ENCODE data around the gene CES3. TPM values are rescaled to one million over a fixed set of nuclear protein-coding genes. Genes with fewer than 3 reads are reported as not detected.

The CES3 gene
- total and polyA plus RNA-seq, 9 of the 15 experiments (the other 6 are each of a cell fraction or from before 2014, with no cell fraction given) = 0.06 to 2.2 (median 0.68) TPM

DNA sequence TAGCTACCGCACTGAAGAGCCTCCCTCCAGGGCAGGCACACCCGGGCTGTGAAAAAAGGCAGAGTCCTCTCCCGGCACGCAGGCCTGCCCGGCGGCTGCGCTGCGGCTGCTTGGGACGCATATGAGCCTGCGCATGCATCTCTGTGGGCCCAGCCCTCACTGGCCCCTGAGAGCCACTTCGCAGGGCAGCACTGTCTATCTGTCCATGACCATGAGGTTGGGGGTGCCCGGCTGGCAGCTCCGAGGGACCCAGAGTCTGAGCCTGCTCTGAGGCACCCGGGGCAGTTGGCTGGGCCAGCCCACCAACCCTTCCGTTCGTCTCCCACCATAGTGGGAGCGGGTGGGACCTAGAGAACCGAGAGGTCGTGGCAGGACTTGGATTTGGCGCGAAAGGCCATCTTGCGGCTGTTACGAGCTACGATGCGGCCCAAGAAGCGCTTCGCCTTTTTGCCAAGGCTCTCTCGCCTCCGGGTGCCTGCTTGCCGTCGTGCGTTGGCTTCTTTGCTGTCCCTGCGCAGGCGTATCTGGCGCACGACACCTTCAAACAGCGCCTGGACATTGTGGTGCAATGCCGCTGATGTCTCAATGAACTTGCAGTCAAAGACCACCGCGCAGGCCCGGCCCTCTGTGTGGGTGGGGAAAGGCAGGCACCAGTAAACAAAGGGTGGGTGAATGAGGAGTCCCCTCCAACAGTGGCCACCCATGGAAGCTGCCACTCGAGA, 39.2 kb upstream of the CES3 start:
- Histone ChIP-seq H3K9me1 (ENCODE audit: control insufficient read depth, insufficient read depth, low read length) (no peaks in the 10 kb centered on the region), H3K79me2 (ENCODE audit: control insufficient read depth, insufficient read depth, low read length) (no peaks in the 10 kb centered on the region), H3K27ac (ENCODE audit: extremely low read depth, low read depth, low read length) (no peak overlapping the region), H3K27me3 (ENCODE audit: control insufficient read depth in 2 of 2, insufficient read depth in 2 of 2, low read length in 2 of 2) (peaks cover 4 to 56% of the 10 kb centered on the region in 2 experiments; a peak in 2 of 5 replicates), H3K4me3 (no peak overlapping the region), H2AFZ (ENCODE audit: low read depth, low read length) (no peak overlapping the region), H3K9me3 (replicated peaks; ENCODE audit: control insufficient read depth, insufficient read depth, low read depth, low read length) (no peaks in the 10 kb centered on the region), H4K20me1 (replicated peaks; ENCODE audit: control insufficient read depth, insufficient read depth, low read length) (no peaks in the 10 kb centered on the region; the same call in 1 of the 2 replicates), H3K4me2 (ENCODE audit: insufficient read depth, low read length) (no peak overlapping the region), H3K36me3 (ENCODE audit: control insufficient read depth, insufficient read depth, low read length) (no peaks in the 10 kb centered on the region), H3K9ac (ENCODE audit: insufficient read depth in 1 of 2, low read depth in 2 of 2, low read length in 2 of 2) (peak overlapping the region in 1 of 2 experiments; percentile 78; a peak in 2 of 4 replicates), H3K4me1 (replicated peaks in 1 of 2; ENCODE audit: control insufficient read depth in 2 of 2, insufficient read depth in 2 of 2, low read length in 2 of 2) (peaks cover 0 to 32% of the 10 kb centered on the region in 2 experiments; a peak in 3 of 5 replicates)
- DNase-seq (ENCODE audit: extremely low read depth in 1 of 4, low spot score in 3 of 4) (no peak), FAIRE-seq (no peak), ATAC-seq (no peak)
- intact Hi-C loops (cut with micrococcal nuclease) = no loop called here
- in situ Hi-C loops (cut with MboI) = no loop called here
- BruUV-seq (replicated peaks) = no TSS peak
- CTCF ChIA-PET (ENCODE audit: low intra/inter-chr PET ratio) = interaction anchor here (0.6 kb wide), 1 partner anchor 14 kb away, joined by 3 read pairs; no protein-coding TSS in a partner anchor
- POLR2A ChIA-PET = interaction anchor here (1.7 to 2.0 kb wide), 3 partner anchors 9 to 11 kb away, joined by 6 to 11 read pairs (median 8); partner anchors contain the start of gene CIAO2B
- WGBS (ENCODE audit: insufficient coverage, low coverage, missing lambda C conversion rate) = 39% methylated on average over 39 of the region's 42 CpGs
- TF ChIP-seq STAT5A (IDR thresholded peaks at IDR 0.05; ENCODE audit: borderline replicate concordance, low read length) (no peak), PTRF (tag; IDR thresholded peaks at IDR 0.05) (no peak), NRF1 (conservative IDR thresholded peaks at IDR 0.05 in 1 of 2, IDR thresholded peaks at IDR 0.05 in 1 of 2) (peak; percentile 62 to 67), HLTF (IDR thresholded peaks at IDR 0.05) (no peak), CHD4 (IDR thresholded peaks at IDR 0.05; ENCODE audit: insufficient read depth, insufficient replicate concordance, low read depth, low read length, poor library complexity, severe bottlenecking) (no peak)

Measured in K562 (cell line).